ENCODE measurements around the gene A4GNT.

- TF ChIP-seq POLR2A (IDR thresholded peaks at IDR 0.05) (no peak), POLR2AphosphoS5 (IDR thresholded peaks at IDR 0.05; ENCODE audit: insufficient read depth in 1 of 2, low read depth in 1 of 2) (no peak)
Measured at GRCh38 chr3:138118612-138119422, 13.4 kb downstream of the A4GNT start.

Data from vagina (tissue), 2 donors.